HG03108 (cell line): Measurements from ENCODE around the gene FAM234A.
"Not testable (repeated sequence)": the region's sequence is repeated elsewhere in the genome, so short reads cannot be mapped to it uniquely, and the experiment has no call there.

Experiments
- ATAC-seq: cut with Tn5 transposase; IDR thresholded peaks from one replicate; pipeline ENCODE4 v1.9.1; 2021; ENCODE audit warnings: moderate library complexity; ENCODE audit not compliant: unreplicated experiment

The FAM234A gene

DNA sequence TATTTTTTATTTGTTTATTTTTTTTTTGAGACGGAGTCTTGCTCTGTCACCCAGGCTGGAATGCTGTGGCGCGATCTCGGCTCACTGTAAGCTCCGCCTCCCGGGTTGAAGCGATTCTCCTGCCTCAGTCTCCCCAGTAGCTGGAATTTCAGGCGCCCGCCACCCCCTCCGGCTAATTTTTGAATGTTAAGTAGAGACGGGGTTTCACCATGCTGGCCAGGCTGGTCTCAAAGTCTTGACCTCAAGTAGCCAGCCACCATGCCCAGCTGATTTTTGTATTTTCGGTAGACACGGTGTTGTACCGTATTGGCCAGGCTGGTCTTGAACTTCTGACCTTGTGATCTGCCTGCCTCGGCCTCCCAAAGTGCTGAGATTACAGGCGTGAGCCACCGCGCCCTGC, 4.3 kb upstream of the FAM234A start:
- ATAC-seq, result not testable (repeated sequence)

DNA sequence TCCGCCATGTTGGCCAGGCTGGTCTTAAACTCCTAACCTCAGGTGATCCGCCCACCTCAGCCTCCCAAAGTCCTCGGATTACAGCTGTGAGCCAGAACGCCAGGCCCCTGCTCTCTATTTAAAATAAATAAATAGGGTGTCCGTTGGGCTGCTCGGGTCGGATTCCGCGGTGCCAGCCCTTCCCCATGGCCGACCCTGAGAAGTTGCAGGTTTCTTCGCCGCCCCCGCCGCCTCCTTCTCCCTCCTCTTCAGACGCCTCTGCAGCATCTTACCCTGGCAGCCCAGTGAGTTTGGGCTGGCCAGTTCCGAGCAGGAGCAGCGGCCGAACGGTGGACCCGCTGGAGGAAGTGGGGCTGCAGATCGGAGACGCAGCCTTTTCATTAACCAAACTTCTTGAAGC, 3.7 kb upstream of the FAM234A start:
- no peak for ATAC-seq

DNA sequence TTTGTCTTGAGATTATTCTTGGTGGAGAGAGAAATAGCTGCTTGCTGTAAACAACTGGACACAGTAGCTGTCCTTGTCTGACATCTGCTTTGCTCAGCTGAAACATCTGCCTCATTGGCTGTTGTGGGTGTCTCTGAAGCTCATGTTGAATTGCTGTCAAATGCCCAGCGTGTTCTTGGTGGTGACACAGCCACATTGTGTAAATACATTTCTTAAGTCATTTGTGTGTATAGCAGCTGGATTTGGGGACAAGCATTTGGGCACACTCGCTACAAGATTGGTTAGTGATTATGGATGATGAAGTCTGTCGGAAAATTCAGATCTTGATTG, 5.3 kb downstream of the FAM234A start:
- no peak for ATAC-seq

DNA sequence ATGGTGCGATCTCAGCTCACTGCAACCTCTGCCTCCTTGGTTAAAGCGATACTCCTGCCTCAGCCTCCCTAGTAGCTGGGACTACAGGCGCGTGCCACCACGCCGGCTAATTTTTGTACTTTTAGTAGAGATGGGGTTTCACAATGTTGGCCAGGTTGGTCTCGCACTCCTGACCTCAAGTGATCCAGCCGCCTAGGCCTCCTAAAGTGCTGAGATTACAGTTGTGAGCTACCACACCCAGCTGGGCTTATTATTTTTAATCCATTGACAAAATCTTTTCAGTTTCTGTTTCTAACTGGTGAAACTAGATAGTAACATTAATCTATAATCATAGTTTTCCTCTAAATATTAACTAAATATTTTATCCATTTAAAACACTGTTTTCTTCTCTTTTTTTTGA, 5.9 kb downstream of the FAM234A start:
- ATAC-seq, result no peak

DNA sequence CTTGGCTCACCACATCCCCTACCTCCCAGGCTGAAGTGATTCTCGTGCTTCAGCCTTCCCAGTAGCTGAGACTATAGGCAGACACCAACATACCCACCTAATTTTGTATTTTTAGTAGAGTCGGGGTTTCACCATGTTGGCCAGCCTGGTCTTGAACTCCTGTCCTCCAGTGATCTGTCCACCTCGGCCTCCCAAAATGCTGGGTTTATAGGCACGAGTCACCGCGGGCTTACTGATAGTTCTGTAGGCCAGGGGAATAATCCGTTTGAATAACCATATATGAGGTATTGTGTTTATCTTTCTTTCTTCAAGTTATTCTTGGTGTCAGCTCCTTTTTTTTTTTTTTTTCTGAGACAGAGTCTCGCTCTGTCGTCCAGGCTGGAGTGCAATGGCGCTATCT, 7.7 kb downstream of the FAM234A start:
- ATAC-seq, result no peak

DNA sequence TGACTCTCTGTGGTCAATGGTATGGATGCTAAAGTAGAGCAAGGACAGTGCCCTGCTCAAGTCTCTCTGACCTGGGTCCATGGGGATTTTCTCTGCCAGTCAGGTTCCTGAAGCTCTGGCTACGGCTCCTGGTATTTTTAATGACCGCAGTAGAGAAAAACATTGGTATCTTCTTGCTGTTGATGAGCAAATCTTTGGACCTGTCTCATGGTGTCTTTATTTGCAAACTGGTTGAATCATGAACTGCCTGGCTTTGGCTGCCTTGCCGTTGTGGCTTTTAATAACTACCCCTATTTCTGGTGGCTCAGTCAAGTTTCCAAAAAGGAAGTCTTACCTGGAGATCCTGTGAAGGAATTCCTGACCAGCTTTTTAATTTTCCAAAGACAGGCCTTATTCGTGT, 8.7 kb downstream of the FAM234A start:
- ATAC-seq, result no peak

DNA sequence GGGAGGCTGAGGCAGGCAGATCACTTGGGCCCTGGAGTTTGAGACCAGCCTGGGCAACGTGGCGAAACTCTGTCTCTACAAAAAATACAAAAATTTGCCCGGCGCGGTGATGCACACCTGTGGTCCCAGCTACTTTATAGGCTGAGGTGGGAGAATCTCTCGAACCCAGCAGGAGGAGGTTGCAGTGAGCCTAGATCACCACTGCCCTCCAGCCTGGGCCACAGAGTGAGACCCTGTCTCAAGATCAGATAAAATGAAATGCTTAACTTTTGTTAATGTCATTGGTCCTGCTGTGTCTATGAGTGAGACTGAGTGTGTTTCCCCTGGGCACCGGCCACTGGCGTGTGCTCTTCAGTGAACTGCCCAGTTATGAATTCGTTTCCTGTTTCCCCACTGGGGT, 10.5 kb downstream of the FAM234A start:
- no peak for ATAC-seq

DNA sequence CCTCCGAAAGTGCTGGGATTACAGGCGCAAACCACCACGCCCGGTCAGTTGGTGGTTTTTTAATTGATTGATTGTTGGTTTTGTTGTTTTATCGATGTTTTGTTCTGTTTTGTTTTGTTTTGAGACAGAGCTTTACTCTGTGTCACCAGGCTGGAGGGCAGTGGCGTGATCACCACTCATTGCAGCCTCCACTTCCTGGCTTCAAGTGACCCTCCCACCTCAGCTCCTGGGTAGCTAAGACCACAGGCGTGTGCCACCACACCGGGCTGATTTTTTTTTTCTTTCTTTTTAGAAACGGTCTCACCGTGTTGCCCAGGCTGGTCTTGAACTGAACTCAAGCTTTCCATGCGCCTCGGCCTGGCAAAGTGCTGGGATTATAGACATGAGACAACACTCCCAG, 12.4 kb downstream of the FAM234A start:
- ATAC-seq, result no peak

DNA sequence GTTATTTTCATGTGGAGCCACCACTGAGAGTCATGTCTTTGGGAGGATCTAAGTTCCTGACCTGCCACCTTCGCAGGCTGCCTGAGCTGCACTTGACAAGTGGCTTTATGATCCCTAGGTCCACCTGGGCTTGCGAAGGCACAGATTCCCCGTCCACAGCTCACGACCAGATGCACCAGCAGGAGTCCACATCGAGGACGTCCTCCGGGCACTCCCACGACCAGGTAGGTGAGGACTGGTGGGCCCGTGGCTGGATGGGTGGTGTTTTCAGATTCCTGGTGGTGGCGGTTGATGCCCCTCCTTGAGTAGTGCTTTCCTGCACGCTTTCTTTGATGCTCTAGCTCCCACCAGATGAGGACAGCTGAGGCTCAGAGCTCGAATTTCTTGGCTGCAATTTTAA, 14.8 kb downstream of the FAM234A start:
- no peak for ATAC-seq

DNA sequence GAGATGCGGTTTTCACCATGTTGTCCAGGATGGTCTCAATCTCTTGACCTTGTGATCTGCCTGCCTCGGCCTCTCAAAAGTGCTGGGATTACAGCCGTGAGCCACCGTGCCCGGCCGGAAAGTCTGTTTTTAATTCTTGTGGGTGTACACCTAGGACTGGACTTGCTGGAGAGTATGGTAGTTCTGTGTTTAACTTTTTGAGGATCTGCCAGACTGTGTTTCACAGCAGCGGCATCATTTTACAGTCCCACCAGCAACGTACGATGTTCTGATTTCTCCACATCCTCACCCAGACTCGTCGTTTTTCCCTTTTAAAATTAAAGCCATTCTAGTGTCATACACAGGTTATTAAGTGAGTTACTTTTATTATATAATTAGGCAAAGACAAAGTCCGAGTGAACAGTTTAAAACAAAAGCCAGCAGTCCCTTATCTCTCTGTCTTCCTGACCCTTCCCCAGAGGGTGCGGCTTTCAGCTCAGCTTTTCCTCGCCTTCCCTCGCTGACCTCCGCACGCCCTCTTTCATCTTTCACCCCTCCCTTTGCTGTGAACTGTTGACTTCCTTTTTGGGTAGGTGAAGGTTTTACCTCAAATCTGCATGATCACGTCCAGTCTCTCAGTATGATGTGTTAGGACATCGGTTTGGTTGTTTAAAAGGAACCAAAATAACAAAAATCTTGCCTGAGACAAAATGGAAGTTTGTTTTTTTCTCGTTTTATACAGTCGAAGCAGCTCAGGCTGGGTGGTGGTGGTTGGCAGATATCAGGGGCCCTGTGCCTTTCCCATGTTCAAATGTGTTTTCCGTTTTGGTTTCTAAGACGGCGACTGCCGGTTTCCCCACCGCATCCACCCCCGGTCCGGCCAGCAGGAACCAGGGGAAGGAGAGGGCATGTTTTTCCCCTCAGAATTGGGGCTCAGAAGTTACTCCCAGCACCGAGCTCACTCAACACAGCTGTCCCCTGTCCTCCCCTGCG, 18.0 kb downstream of the FAM234A start:
- ATAC-seq, result peak; percentile 56

DNA sequence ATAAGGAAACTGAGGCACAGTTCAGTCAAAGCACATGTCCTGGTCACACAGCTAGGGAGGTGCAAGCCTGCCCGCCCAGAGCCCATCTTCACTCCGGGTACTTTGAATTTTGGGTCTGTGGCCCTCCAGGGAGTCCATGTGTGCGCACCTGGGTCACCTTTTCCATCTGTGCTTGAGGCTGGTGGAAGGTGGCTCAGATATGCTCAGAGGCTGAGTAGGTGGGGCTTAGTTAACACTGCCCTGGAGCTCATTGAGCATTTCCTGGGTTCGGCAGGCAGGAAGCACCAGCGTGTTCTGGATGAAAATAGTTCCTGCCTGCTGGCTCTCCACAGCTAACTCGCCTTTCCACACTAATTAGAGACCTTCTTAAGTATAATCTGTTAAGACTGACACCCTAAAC, 19.2 kb downstream of the FAM234A start:
- no peak for ATAC-seq

DNA sequence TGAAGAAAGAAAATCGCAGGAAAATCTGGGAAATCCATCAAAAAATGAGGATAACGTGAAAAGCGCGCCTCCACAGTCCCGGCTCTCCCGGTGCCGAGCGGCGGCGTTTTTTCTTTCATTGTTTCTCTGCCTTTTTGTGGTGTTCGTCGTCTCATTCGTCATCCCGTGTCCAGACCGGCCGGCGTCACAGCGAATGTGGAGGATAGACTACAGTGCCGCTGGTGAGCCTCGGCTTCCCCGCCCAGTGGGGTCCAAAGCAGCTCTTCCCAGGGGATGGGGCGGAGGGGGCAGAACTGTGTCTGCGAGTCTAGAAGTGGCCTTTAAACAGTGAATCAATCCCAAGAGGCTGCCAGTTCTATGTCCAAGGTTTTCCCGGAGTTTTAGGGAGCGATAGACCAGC, 19.8 kb downstream of the FAM234A start:
- ATAC-seq, result no peak

DNA sequence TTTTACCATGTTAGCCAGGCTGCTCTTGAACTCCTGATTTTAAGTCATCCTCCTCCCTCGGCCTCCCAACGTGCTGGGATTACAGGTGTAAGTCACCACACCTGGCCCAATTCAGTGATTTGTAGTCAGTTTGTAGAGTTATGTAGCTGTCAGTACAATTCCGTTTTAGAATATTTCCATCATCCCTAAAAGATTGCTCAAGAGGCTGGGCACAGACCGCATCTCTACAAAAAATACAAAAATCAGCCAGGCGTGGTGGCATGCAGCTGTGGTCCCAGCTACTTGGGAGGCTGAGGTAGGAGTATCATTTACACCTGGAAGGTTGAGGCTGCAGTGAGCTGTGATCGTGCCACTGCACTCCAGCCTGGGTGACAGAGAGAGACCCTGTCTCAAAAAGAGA, 20.6 kb downstream of the FAM234A start:
- ATAC-seq, result no peak

DNA sequence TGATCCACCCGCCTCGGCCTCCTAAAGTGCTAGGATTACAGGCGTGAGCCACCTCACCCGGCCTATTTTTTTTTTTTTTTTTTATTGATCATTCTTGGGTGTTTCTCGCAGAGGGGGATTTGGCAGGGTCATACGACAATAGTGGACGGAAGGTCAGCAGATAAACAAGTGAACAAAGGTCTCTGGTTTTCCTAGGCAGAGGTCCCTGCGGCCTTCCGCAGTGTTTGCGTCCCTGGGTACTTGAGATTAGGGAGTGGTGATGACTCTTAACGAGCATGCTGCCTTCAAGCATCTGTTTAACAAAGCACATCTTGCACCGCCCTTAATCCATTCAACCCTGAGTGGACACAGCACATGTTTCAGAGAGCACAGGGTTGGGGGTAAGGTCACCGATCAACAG, 23.5 kb downstream of the FAM234A start:
- not testable (repeated sequence) for ATAC-seq

DNA sequence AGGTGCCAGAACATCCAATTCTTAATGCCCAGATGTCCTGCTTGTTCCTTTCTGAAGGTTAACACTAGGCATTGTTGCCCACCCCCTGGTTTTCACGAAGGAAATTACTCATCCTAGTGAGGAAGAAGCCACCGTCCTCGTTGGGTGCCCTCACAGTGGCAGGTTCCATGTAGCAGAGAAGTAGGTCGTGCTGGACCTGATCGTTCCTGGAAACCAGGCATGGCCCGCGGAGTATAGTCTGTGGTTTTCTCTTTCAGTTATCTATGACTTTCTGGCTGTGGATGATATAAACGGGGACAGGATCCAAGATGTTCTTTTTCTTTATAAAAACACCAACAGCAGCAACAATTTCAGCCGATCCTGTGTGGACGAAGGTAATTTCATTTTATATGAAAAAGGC, 24.6 kb downstream of the FAM234A start:
- ATAC-seq, result no peak

DNA sequence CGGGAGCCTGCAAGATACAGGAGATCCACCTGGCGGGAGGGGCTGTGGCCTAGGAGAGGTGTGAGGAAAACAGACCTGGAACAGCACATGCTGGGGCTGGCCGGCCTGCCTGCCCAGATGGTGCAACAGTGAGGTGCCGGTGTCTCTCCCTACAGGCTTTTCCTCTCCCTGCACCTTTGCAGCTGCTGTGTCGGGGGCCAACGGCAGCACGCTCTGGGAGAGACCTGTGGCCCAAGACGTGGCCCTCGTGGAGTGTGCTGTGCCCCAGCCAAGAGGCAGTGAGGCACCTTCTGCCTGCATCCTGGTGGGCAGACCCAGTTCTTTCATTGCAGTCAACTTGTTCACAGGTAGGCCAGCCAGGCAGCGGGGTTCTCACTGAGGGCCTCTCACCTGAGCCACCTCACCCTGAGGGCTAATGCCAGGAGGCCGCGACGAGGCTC, 25.2 kb downstream of the FAM234A start:
- no peak for ATAC-seq

DNA sequence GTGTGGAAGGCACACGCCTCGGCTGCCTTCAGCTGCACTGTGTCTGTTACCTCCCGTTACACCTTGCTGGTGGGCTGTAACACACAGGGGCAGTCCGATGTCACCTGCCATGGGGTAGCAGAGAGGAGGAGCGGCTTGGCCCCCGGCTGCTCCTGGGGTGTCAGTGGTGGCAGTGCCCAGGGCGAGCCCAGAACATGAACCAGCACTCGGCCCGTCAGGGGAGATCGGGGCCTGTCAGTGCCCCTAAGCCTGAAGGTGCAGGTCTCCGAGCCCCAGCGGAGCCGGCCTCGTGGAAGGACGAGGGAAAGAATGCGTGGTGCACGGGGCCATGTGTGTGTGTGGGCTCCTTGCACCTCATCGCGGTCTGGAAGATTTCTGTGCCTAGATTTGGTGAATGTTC, 25.7 kb downstream of the FAM234A start:
- no peak for ATAC-seq

DNA sequence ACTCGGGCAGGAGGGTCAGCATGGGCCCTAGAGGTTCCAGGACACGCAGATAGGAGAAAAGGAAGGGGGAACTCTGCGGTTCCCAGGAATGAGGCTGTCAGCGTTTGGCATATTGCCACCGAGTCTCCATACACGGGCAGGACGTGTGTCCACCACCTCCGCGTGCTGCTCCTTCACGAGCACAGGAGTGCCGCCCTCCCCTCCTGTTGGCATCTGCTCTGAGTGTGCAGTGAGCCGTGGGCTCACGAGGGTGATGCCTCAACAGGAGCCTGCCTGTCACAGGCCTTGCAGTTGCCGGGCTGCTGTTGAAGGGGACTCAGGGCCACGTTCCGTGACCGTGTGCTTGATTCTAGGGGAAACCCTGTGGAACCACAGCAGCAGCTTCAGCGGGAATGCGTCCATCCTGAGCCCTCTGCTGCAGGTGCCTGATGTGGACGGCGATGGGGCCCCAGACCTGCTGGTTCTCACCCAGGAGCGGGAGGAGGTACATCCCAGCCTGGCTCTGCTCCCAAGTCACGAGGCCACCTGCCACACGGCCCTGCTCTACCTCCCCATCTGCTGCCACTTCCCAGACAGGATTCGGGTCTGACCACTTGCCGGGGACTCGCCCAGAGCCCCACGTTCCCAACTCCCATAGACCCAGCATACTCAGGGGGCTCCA, 26.5 kb downstream of the FAM234A start:
- ATAC-seq, result no peak

DNA sequence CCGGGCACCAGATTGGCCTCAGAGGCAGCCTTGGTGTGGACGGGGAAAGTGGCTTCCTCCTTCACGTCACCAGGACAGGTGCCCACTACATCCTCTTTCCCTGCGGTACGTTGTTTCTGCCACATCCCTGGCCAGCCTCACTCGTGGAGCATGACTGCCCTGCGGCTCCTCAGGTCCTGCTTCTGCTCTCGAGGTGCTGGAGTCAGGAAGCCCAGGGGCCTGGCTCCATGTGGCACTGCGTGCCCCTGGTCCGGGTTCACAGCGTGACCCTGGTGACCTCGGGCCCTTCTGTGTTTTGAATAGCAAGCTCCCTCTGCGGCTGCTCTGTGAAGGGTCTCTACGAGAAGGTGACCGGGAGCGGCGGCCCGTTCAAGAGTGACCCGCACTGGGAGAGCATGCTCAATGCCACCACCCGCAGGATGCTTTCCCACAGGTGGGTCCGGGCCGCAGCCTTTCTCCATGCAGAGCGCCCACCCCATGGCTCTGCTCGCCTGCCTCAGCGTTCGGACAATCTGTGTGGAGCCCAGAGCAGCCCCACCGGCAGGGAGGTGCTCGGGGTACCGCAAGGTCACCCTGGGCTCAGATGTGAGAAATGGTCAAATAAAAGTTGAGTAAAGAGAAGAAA, 27.6 kb downstream of the FAM234A start:
- ATAC-seq, result no peak

DNA sequence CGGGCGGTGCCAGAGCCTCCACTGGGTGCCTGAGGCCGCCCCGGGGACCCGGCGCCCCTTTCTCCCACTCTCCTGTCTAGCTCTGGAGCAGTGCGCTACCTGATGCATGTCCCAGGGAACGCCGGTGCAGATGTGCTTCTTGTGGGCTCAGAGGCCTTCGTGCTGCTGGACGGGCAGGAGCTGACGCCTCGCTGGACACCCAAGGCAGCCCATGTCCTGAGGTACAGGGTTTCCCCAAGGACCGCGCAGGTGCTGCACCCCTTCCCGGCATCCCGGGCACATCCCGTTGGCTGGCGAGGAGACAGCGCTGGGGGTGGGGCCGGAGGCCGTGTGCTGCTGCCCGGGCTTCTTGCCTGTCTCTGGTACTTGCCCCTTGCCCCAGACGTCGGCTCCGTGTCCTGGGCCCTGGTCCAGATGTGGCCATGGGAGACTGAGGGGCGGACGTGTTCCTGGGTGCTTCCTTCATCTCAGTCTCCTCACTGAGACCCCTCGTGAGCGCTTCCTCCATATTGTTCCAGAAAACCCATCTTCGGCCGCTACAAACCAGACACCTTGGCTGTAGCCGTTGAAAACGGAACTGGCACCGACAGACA, 28.7 kb downstream of the FAM234A start:
- ATAC-seq, result no peak

DNA sequence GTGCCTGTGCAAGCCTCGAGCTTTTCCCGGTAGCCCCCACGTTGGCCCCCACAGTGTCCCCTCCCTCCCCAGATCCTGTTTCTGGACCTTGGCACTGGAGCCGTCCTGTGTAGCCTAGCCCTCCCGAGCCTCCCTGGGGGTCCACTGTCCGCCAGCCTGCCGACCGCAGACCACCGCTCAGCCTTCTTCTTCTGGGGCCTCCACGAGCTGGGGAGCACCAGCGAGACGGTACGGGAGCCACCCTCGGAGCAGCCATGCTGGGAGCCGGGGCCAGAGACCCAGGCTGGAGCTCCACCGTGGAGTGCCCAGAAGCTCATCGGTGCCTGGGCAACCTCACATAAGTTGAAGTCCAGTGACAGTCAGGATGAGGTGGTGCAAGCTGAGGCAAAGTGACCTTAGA, 29.3 kb downstream of the FAM234A start:
- no peak for ATAC-seq
